Pancreas (tissue), 10 donors: Measurements from ENCODE around the gene IDH3A. TPM values are rescaled to one million over a fixed set of nuclear protein-coding genes. Genes with fewer than 3 reads are reported as not detected.

Experiments used
- ATAC-seq, 4 donors: fragments of 200-7000 bp; cut with Tn5 transposase; one replicate each; pipeline versions ENCODE4 v1.8.0 to v1.9.1; 2020; ENCODE audit warnings: mild to moderate bottlenecking in 4 of 4, moderate library complexity in 4 of 4
- DNase-seq, 6 donors: peaks; one replicate each; pipeline ENCODE4 v3.0.0-alpha.2; 2020
- FAIRE-seq: peaks from 2 replicates; lab custom pipeline; 2012; peaks lifted over from hg19 to GRCh38; lab: Jason Lieb, UNC
- H3K27ac ChIP-seq, 4 donors: fragments of 200-600 bp; sonication (generic); 1 replicate in 3 of 4; 2 replicates in 1 of 4; pipeline versions ENCODE4 v1.5.0 to v1.8.0; 2020
- H3K27me3 ChIP-seq, 4 donors: fragments of 200-600 bp; one replicate each; pipeline ENCODE4 v1.8.0; 2021
- H3K36me3 ChIP-seq, 3 donors: fragments of 200-600 bp; sonication (generic) in 1 of 3; one replicate each; pipeline versions ENCODE4 v1.5.0 to v1.8.0; 2020 to 2021
- H3K4me1 ChIP-seq, 3 donors: fragments of 200-600 bp; one replicate each; pipeline ENCODE4 v1.8.0; 2021
- H3K4me3 ChIP-seq, 4 donors: fragments of 200-600 bp; sonication (generic) in 2 of 4; one replicate each; pipeline versions ENCODE4 v1.5.0 to v1.8.0; 2020 to 2021
- H3K9me3 ChIP-seq, 4 donors: fragments of 200-600 bp; one replicate each; pipeline ENCODE4 v1.8.0; 2021
- WGBS, 2 donors: extraction: QIAGEN DNeasy Blood & Tissue Kit; methylation state at CpG; one replicate each; pipeline ENCODE4 v1.1.7; 2013; 5-methylcytosine and 5-hydroxymethylcytosine counted together
- intact Hi-C, 3 donors: fragments of 100-400 bp; cut with DNase I; formaldehyde crosslinking; loops; one replicate each; pipeline versions ENCODE4 v1.11.1 to v1.14.2; 2022
- polyA plus RNA-seq, 2 donors: library from polyadenylated mRNA; stranded (reverse); fragments of 200-250 nt; gene quantifications; one replicate each; pipeline ENCODE4 v1.2.3, GENCODE V29; 2013
- total RNA-seq, 6 donors: library from RNA; stranded (reverse); fragmentation: NEBNext Ultra II Directional in 4 of 6; extraction: Animal tissue kit (Norgen Biotek cat#: 25700) in 4 of 6; gene quantifications; one replicate each; pipeline versions ENCODE4 v1.2.1 to v1.2.4, GENCODE V29; 2021 to 2023
- TF ChIP-seq, protein P1 (sequence below), 4 donors: fragments of 200-600 bp; sonication (generic) in 3 of 4; IDR thresholded peaks; one replicate each; pipeline versions ENCODE4 v1.5.0 to v1.8.0; 2021; ENCODE audit warnings: antibody characterized with exemption in 4 of 4
- donor health status: healthy with polysubstance abuse.
- donor health status: DM: no; HTN: no; CAD: no; lungs with moderate emphysema.
- donor health status: DM: no; HTN: no; CAD: no.
- donor health status: control.
- donor health status: control.
- donor health status: Bipolar disorder and iron deficiency.
- donor health status: DM: yes; HTN: yes; CAD: no.
- donor health status: DM: no; HTN: no; CAD: no.
- donor health status: DM: no; HTN: no; CAD: no.
- donor health status: DM: yes; HTN: yes; CAD: no.

The IDH3A gene
- total RNA-seq: 10 to 100 TPM; 18.9 to 32.1 (median 27.5) TPM
- 10 to 100 TPM; 10.2 to 22.4 TPM for polyA plus RNA-seq

DNA sequence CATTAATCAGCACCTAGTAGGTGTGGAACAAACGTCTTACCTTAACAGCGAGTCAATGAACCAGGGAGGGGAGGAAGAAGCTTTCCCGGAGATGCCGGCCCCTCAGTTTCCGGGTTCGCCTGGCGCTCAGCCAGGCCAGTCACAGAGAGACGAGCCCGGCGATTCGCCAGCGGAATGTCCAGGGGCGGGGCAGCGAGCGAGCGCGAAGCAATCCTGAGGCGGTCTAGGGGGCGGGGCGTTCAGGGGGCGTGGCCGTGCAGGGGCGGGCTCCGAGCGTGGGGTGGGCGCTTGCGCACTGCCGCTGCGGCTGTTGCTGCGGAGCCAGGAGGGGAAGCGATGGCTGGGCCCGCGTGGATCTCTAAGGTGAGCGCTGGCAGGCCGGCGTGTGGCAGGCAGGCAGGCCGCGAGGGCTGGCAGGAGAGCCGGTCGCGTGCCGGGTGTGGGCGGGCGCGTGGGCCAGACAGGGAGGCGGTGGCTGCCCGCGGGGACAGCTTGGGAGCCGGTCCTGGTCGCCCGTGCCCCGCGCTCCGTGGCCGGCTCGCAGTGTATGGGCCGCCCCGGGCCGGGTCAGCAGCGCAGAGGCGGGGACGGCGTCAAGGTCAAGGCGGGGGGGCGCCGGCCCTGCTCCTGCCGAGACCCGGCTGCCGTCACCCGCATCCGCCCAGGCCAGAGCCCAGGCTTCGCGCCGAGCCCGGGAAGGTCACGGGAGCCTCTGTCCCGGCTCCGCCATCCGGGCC is at the start of gene IDH3A:
IDH3A (plus strand) TSS at position 295 of the 737 bp plus-strand sequence; CDS start at position 337, 42 bp downstream.
- intact Hi-C loops: no loop called here
- peak within 1 kb of the TSS; percentile 55 to 92 (median 80) for H3K4me3 ChIP-seq
- no peaks in the 10 kb centered on the region for H3K27me3 ChIP-seq
- H3K27ac ChIP-seq: peak within 1 kb of the TSS; percentile 51 to 73 (median 64)
- DNase-seq (peak; percentile 99 to 100 (median 100)), ATAC-seq (peak; percentile 97 to 99 (median 98)), FAIRE-seq (peak; percentile 64)
- H3K4me1 ChIP-seq: peaks cover 0 to 10% (median 5%) of the 10 kb centered on the region in 3 donors
- H3K36me3 ChIP-seq: no peaks in the 10 kb centered on the region
- TF ChIP-seq, protein P1, sequence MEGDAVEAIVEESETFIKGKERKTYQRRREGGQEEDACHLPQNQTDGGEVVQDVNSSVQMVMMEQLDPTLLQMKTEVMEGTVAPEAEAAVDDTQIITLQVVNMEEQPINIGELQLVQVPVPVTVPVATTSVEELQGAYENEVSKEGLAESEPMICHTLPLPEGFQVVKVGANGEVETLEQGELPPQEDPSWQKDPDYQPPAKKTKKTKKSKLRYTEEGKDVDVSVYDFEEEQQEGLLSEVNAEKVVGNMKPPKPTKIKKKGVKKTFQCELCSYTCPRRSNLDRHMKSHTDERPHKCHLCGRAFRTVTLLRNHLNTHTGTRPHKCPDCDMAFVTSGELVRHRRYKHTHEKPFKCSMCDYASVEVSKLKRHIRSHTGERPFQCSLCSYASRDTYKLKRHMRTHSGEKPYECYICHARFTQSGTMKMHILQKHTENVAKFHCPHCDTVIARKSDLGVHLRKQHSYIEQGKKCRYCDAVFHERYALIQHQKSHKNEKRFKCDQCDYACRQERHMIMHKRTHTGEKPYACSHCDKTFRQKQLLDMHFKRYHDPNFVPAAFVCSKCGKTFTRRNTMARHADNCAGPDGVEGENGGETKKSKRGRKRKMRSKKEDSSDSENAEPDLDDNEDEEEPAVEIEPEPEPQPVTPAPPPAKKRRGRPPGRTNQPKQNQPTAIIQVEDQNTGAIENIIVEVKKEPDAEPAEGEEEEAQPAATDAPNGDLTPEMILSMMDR (IDR thresholded peaks at IDR 0.05): no peak
- no peaks in the 10 kb centered on the region for H3K9me3 ChIP-seq
- WGBS, 2 donors: 0 to 1% methylated on average over 56 to 79 of the region's 79 CpGs

- WGBS, 2 donors: 76 to 89% methylated on average over 2 of the region's 2 CpGs
- no peaks in the 10 kb centered on the region for H3K4me1 ChIP-seq
- no peaks in the 10 kb centered on the region for H3K36me3 ChIP-seq
- intact Hi-C loops: loop anchor here in 2 of 3 donors (10.0 kb wide), 2 partner anchors 106 to 136 kb away; no protein-coding TSS in a partner anchor
- H3K27me3 ChIP-seq: no peaks in the 10 kb centered on the region
- no peak overlapping the region for H3K4me3 ChIP-seq
- no peak overlapping the region for H3K27ac ChIP-seq
- no peaks in the 10 kb centered on the region for H3K9me3 ChIP-seq
- TF ChIP-seq, protein P1 (IDR thresholded peaks at IDR 0.05): no peak
- ATAC-seq (no peak), DNase-seq (no peak), FAIRE-seq (no peak)
Observed at GRCh38 chr15:78100886-78101285, 48.3 kb upstream of the IDH3A start.

DNA sequence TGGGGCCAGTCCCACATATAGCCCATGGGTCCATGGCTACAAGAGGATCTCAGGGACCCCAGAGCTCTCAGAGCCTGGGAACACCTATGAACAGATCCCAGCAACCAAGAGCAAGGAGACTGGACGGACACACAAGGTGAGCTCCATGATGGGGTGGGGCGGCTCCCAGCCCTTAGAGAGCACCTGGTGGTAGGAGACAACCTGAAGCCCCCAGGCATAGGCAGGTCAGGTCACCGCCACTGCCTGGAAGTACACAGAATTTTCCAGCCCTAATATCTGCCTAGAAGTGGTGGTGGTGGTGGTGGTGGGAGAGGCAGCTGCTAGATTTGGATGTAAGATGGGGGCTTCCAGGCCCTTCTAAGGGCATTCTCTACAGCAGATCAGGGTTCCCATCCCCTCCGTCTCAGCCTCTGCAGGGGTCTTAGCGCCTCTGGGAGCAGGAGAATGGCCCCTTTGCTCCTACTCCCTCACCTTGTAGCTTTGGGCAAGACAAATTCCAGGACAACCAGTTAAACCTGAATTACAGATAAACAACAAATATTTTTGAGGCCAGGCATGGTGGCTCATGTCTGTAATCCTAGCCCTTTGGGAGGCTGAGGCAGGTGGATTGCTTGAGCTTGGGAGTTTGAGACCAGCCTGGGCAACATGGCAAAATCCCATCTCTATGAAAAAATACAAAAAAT is 47.6 kb upstream of the IDH3A start:
- DNase-seq (peak in 1 of 6 donors; percentile 46), ATAC-seq (no peak), FAIRE-seq (no peak)
- no peaks in the 10 kb centered on the region for H3K27me3 ChIP-seq
- TF ChIP-seq, protein P1 (IDR thresholded peaks at IDR 0.05): no peak
- H3K4me3 ChIP-seq: no peak overlapping the region
- intact Hi-C loops: loop anchor here in 2 of 3 donors (10.0 kb wide), 2 partner anchors 107 to 137 kb away; no protein-coding TSS in a partner anchor
- H3K36me3 ChIP-seq: no peaks in the 10 kb centered on the region
- H3K4me1 ChIP-seq: no peaks in the 10 kb centered on the region
- no peak overlapping the region for H3K27ac ChIP-seq
- 94% methylated on average over 5 of the region's 5 CpGs for WGBS, 2 donors
- H3K9me3 ChIP-seq: no peaks in the 10 kb centered on the region

DNA sequence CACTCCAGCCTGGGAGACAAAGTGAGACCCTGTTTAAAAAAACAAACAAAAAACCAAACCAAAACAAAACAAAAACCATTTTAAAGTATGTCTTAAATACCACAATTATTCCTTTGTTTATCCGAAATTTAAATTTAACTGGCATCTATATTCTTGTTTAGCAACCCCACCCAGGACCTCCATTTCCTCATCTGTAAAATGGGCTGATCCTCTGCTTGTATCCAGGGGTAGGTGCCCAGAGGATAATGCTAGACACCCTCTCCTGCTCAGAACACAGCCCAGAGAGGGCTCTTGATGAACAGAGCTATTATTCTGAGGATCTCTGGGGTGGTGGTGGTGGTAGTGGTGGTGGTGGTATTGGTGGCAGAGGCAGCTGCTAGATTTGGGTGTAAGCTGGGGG is 47.0 kb upstream of the IDH3A start:
- Histone ChIP-seq H3K36me3 (no peaks in the 10 kb centered on the region), H3K27ac (no peak overlapping the region), H3K9me3 (no peaks in the 10 kb centered on the region), H3K27me3 (no peaks in the 10 kb centered on the region), H3K4me1 (no peaks in the 10 kb centered on the region), H3K4me3 (no peak overlapping the region)
- intact Hi-C loops: loop anchor here in 2 of 3 donors (10.0 kb wide), 2 partner anchors 107 to 137 kb away; no protein-coding TSS in a partner anchor
- TF ChIP-seq, protein P1 (IDR thresholded peaks at IDR 0.05): no peak
- DNase-seq (no peak), ATAC-seq (no peak), FAIRE-seq (no peak)
- WGBS, 2 donors: 53 to 61% methylated on average over 1 of the region's 1 CpG
